ENCODE data around the gene FOSL1.

FOSL1 gene

GRCh38 chr11:65903068-65903481, 2.9 kb upstream of the FOSL1 start:
- TF ChIP-seq CTCF (conservative IDR thresholded peaks at IDR 0.05), result no peak
- no peak overlapping the region for H3K27ac ChIP-seq

GRCh38 chr11:65900899-65901180, 652 bp upstream of the FOSL1 start:
- TF ChIP-seq CTCF (conservative IDR thresholded peaks at IDR 0.05), result no peak

GRCh38 chr11:65899356-65900124, 648 bp downstream of the FOSL1 start:
- no peak for TF ChIP-seq CTCF (conservative IDR thresholded peaks at IDR 0.05)
- H3K27ac ChIP-seq, result peak overlapping the region; percentile 33; the same call in 1 of the 2 replicates

More at GRCh38 chr11:65900899-65901180, 652 bp upstream of the FOSL1 start:
- H3K27ac ChIP-seq, result peak overlapping the region; percentile 33; the same call in 1 of the 2 replicates

- TF ChIP-seq CTCF (conservative IDR thresholded peaks at IDR 0.05), result no peak
Observed at GRCh38 chr11:65898656-65899355, 1.4 kb downstream of the FOSL1 start.

GRCh38 chr11:65897020-65897471, 3.1 kb downstream of the FOSL1 start:
- no peak for TF ChIP-seq CTCF (conservative IDR thresholded peaks at IDR 0.05)
- no peak overlapping the region for H3K27ac ChIP-seq

More at GRCh38 chr11:65898656-65899355, 1.4 kb downstream of the FOSL1 start:
- no peak overlapping the region for H3K27ac ChIP-seq

- TF ChIP-seq CTCF (conservative IDR thresholded peaks at IDR 0.05), result no peak
- no peak overlapping the region for H3K27ac ChIP-seq
Observed at GRCh38 chr11:65896034-65896999, 3.9 kb downstream of the FOSL1 start.

Data from VCaP (cell line).